Measurements from ENCODE around the gene EXOC6B. TPM values are rescaled to one million over a fixed set of nuclear protein-coding genes. Genes with fewer than 3 reads are reported as not detected.

EXOC6B gene
- total RNA-seq, 4 donors from 2014 or later, result 54.0 to 121 (median 78.7) TPM

- no peak for TF ChIP-seq CTCF (IDR thresholded peaks at IDR 0.05)
- TF ChIP-seq POLR2A (IDR thresholded peaks at IDR 0.05), result no peak
- TF ChIP-seq POLR2AphosphoS5 (IDR thresholded peaks at IDR 0.05), result no peak
- TF ChIP-seq EP300 (IDR thresholded peaks at IDR 0.05), result no peak
- Histone ChIP-seq H3K27me3 (no peaks in the 10 kb centered on the region), H3K4me3 (no peak overlapping the region), H3K27ac (no peak overlapping the region), H3K4me1 (no peaks in the 10 kb centered on the region), H3K9me3 (no peaks in the 10 kb centered on the region), H3K36me3 (no peaks in the 10 kb centered on the region)
- DNase-seq (ENCODE audit: low spot score in 2 of 2), result no peak
Measured at GRCh38 chr2:72363406-72363805, 462.4 kb downstream of the EXOC6B start.

GRCh38 chr2:72362733-72363132 lies 463.1 kb downstream of the EXOC6B start:
- DNase-seq (ENCODE audit: low spot score in 2 of 2), result no peak
- TF ChIP-seq CTCF (IDR thresholded peaks at IDR 0.05), result no peak
- no peak for TF ChIP-seq POLR2AphosphoS5 (IDR thresholded peaks at IDR 0.05)
- TF ChIP-seq EP300 (IDR thresholded peaks at IDR 0.05), result no peak
- no peak for TF ChIP-seq POLR2A (IDR thresholded peaks at IDR 0.05)

GRCh38 chr2:72361521-72361920 lies 464.3 kb downstream of the EXOC6B start:
- WGBS, result 98% methylated on average over 2 of the region's 2 CpGs
- H3K4me1 ChIP-seq, result no peaks in the 10 kb centered on the region

More at GRCh38 chr2:72362733-72363132, 463.1 kb downstream of the EXOC6B start:
- no peaks in the 10 kb centered on the region for H3K36me3 ChIP-seq
- H3K4me3 ChIP-seq, result no peak overlapping the region
- H3K9me3 ChIP-seq, result no peaks in the 10 kb centered on the region
- no peaks in the 10 kb centered on the region for H3K27me3 ChIP-seq
- no peaks in the 10 kb centered on the region for H3K4me1 ChIP-seq
- H3K27ac ChIP-seq, result no peak overlapping the region

GRCh38 chr2:72361042-72361441 lies 464.8 kb downstream of the EXOC6B start:
- WGBS, result 100% methylated on average over 1 of the region's 1 CpG
- H3K4me3 ChIP-seq, result no peak overlapping the region
- no peaks in the 10 kb centered on the region for H3K27me3 ChIP-seq
- TF ChIP-seq POLR2AphosphoS5 (IDR thresholded peaks at IDR 0.05) (no peak), EP300 (IDR thresholded peaks at IDR 0.05) (no peak), CTCF (IDR thresholded peaks at IDR 0.05) (no peak), POLR2A (IDR thresholded peaks at IDR 0.05) (no peak)
- H3K27ac ChIP-seq, result no peak overlapping the region
- DNase-seq (ENCODE audit: low spot score in 2 of 2), result no peak
- H3K4me1 ChIP-seq, result no peaks in the 10 kb centered on the region
- no peaks in the 10 kb centered on the region for H3K9me3 ChIP-seq
- no peaks in the 10 kb centered on the region for H3K36me3 ChIP-seq

More at GRCh38 chr2:72361521-72361920, 464.3 kb downstream of the EXOC6B start:
- Histone ChIP-seq H3K36me3 (no peaks in the 10 kb centered on the region), H3K9me3 (no peaks in the 10 kb centered on the region), H3K27ac (no peak overlapping the region), H3K27me3 (no peaks in the 10 kb centered on the region), H3K4me3 (no peak overlapping the region)
- DNase-seq (ENCODE audit: low spot score in 2 of 2), result no peak
- TF ChIP-seq EP300 (IDR thresholded peaks at IDR 0.05), result no peak
- no peak for TF ChIP-seq POLR2AphosphoS5 (IDR thresholded peaks at IDR 0.05)
- no peak for TF ChIP-seq CTCF (IDR thresholded peaks at IDR 0.05)
- no peak for TF ChIP-seq POLR2A (IDR thresholded peaks at IDR 0.05)

GRCh38 chr2:72350852-72351251 lies 475.0 kb downstream of the EXOC6B start:
- TF ChIP-seq EP300 (IDR thresholded peaks at IDR 0.05) (no peak), POLR2A (IDR thresholded peaks at IDR 0.05) (no peak), POLR2AphosphoS5 (IDR thresholded peaks at IDR 0.05) (no peak), CTCF (IDR thresholded peaks at IDR 0.05) (no peak)
- 82% methylated on average over 2 of the region's 2 CpGs for WGBS
- H3K9me3 ChIP-seq, result no peaks in the 10 kb centered on the region
- no peak for DNase-seq (ENCODE audit: low spot score in 2 of 2)
- no peak overlapping the region for H3K27ac ChIP-seq
- H3K4me3 ChIP-seq, result no peak overlapping the region
- H3K27me3 ChIP-seq, result no peaks in the 10 kb centered on the region
- no peaks in the 10 kb centered on the region for H3K36me3 ChIP-seq
- H3K4me1 ChIP-seq, result no peaks in the 10 kb centered on the region

Measured in suprapubic skin (tissue), 4 donors.